ENCODE data around the gene PPP2R2C. TPM values are rescaled to one million over a fixed set of nuclear protein-coding genes. Genes with fewer than 3 reads are reported as not detected.

Gene PPP2R2C
- total RNA-seq, 1 donor from 2014 or later: 0.60 TPM

DNA sequence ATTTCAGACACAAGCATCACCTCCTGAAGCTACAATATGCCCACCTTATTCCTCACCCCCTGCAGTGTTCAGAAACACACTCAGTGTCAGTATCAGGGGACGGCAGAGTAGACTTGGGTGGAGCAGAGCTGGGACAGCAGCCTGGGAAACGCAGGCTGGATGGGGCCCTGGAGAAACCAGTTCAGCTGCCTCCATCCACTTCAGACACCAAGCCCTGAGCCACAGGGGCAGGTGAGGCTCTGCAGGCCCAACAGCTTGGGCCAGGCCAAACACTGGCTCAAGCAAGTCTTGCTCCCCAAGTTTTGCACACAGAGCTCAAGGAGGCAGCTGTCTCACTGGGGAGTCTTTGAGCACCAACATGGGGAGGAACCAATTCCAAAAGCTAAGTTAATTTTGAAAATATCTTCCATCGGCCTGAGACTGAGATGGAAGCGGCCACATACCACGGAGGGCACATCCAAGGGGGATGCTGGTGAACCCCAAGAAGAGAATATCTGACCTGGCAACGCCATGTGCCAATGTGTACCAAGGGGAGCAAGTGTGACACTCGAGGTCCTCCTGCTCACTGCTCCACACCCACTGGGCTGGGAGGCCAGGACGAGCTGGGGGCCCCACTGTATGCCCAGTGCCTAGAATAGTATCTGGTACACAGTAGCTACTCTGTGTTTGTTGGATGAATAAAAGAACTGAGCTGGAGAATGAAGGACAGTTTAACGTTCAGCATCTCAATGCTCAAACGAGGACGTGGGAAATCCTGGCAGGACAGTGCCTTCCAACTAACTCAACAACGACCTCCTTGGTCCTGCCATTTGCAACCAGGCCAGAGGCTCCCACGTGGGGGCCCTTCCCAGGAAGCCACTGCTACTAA is 45.6 kb downstream of the PPP2R2C start:
- DNase-seq (ENCODE audit: low read depth in 2 of 2): no peak

DNA sequence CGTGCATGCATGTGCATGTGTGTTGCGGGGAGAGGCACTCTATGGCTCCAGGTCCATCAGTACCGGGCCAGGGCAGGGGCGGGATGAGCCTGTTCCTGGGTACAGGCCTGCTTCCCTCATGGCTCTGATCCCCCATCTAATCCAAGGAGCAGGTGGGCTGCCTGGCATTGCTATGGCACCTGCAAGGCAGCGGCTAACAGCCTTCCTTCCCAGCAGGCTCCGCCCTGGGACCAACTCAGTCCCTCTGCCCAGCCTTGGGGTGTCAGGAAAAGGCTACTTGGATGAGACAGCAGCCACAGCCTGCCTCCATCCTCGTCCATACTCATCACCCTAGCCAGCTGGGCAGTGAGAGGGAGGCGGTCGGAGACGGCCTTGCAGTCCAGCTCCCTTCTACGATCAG is 46.5 kb downstream of the PPP2R2C start:
- no peak for DNase-seq (ENCODE audit: low read depth in 2 of 2)

DNA sequence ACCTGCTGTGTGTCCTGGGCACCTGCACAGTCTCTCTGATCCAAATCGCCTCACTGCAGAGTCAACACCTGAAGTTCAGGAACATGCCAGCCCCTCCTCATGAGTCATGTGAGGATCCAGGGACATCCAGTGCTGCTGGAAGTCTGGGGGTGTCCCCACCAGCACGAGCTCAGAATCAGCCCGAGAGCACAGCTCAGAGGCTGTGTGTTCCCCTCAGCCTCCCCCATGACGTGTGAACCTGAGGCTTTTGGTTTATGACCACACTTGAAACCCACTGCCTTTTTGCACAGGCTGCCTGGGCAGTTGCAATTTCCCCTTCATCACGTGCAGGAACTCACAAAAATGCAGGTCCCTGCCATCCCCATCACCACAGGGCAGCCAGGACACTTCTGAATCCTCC is 47.1 kb downstream of the PPP2R2C start:
- no peak for DNase-seq (ENCODE audit: low read depth in 2 of 2)

DNA sequence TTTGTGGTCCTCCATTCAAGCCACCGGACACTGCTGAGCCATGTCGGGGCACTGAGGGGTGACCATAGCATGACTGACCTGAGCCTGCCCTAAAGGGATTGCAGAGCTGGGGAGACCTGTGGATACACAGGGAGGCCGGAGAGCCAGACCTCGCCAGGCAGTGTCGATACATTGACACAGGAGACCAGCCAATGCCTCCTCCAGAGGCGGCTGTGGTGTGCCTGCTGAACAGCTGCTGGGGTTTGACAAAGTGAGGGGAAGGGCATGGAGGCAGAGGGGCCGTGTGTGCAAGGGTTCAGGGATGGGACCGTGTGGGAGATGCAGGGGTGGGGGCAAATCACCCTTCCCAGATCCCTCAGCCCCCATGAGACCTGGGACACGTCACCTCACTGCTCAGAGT is 48.0 kb downstream of the PPP2R2C start:
- no peak for DNase-seq (ENCODE audit: low read depth in 2 of 2)

DNA sequence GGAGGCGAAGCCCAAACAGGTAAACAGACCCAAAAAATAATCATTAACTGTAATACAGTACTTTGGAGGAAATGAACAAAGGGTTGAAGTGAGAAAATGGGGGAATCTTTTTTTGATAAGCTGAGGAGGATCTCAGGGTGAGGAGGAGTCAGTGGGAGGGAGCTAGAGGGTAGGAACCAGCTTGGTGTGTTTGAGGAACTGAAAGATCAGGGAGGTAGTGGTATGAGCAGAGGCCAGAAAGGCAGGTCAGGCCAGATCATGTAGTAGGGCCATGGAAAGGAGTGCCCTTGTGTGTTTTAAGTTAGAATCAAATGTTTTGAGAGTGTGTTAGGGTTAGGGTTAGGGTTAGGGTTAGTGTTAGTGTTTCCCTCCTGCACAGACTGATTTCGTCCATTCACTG is 48.8 kb downstream of the PPP2R2C start:
- DNase-seq (ENCODE audit: low read depth in 2 of 2): no peak

DNA sequence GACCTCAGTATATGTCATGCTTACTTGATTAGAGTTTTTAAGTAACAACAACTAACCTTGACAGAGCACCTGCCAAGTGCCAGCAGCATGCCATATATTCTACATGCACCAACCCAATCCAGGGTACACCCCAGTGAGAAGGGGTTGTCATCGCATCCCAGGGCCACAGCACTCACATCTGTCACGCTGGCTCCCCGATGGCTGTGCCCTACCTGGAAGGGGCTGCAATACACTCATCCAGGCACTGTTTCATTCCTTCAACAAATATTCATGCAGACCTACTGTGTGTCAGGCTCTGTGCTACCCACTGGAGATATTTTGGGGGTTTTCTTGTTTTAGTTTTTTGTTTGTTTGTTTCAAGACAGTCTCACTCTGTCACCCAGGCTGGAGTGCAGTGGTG is 49.5 kb downstream of the PPP2R2C start:
- no peak for DNase-seq (ENCODE audit: low read depth in 2 of 2)

DNA sequence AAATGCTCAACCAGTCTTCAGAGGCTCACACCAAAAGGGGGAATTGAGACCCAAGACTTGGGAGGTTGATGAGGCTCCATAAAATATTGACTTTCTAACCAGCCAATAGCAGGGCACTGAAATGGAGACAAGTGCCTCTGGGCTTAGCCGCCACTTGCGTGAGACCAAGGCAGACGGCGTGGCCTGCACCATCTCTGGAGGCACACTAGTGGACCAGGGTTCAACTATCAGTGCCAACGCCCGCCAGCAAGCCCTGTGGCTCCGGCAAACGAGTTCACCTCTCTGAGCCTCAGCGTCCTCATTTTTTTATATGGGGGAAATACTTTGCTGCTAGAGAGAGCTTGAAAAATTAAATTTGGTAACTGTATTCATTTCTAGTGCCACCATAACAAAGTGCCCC is 50.3 kb downstream of the PPP2R2C start:
- no peak for DNase-seq (ENCODE audit: low read depth in 2 of 2)

DNA sequence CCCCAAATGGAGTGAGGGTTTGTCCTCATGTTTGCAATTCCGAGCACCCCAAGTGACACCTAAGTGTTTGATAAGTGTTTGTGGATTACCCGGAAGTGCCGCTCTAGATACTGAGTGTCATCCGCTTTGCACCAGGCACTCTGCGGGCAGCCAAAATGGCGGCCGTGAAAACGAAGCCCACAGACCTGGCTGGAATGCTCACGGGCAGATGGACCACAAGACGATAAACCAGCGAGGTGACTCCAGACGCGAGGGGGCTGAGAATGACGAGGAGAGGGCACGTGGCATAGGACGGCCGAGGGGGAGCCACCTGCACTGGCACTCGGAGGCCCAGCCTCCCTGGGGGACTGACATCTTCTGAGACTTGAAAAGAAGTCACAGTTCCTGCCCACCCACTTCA is 51.0 kb downstream of the PPP2R2C start:
- DNase-seq (ENCODE audit: low read depth in 2 of 2): no peak

DNA sequence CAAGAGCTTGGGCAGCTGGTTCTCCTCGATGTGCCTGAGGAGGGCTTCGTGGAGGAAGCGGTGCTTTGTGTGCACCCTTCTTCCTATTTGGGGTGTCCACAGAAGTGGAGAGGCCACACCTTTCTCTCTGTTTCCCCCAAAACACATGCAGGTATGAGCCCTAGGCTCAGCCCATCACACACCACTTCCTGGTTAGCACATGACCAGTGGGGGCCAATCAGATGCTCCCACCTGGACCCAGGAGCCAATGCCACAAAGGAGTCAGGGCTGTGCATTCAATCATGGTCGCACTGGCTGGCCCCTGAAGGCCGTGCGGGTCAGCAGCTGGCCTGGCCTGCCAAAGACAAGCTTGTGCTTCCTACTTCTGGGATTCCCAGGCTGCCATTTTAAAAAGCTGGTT is 51.4 kb downstream of the PPP2R2C start:
- DNase-seq (ENCODE audit: low read depth in 2 of 2): no peak

DNA sequence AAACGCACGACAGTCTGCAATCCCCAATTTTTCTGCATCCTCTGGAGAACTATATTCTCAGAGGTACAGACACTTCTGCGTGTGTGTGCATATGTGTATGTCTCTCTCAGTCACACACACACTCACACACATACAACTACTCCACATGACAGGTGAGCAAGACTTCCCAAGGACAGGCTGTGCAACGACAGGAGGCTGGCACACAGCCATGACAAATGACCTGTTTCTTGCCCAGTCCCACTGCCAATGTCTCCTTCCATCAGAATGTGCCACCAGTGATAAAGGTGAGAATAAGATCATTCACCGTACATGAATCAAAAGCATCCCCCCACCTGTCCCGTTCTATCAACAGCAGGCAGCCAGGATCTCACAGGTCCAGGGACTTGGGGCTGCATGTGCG is 52.4 kb downstream of the PPP2R2C start:
- no peak for DNase-seq (ENCODE audit: low read depth in 2 of 2)

DNA sequence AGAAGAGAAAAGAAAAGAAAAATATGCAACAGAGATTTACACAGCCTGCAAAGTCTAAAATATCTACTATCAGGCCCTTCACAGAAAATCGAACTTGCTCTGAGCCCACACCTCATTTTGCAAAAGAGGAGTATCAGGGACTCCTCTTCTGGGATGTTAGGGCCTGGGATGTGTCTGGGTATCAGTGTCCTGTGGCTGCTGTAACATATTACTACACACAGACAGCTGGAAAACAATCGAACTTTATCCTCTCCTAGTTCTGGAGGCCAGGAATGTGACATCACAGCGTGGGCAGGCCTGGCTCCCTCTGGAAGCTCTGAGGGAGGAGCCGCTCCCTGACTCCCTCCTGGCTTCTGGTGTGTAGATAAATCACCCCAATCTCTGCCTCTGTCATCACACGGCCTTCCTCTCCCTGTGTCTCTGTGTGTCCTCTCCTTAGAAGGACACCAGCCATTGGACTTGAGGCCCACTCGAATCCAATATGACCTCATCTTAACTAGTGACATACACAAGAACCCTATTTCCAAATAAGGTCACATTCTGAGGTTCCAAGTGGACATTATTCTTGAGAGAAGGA is 52.9 kb downstream of the PPP2R2C start:
- DNase-seq (ENCODE audit: low read depth in 2 of 2): no peak

DNA sequence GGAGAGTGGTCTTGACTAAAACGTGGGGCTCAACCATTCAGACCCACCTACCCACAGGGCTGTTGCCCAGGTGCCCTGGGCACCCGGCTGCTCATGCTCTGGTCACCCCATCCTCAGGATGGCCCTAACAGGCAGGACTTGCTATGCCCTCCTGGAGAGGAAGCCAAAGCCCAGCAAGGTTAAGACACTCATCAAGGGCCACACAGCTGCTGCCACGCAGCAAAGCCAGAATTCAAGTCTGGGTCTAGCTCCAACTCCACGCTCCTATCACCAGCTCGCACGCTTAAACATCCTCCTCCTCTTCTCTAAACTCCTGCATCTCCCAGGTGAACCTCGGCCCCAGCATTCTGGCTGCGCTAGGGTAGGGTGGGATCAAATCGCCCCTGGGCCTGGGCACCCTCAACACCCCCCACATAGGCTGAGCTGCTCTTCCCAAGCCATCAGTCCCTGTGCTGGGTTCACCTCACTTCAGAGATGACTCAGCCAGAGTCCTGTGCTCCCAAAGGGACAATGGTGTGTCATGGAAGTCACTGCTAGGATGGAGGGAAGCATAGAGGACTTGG is 54.1 kb downstream of the PPP2R2C start:
- DNase-seq (ENCODE audit: low read depth in 2 of 2): no peak

DNA sequence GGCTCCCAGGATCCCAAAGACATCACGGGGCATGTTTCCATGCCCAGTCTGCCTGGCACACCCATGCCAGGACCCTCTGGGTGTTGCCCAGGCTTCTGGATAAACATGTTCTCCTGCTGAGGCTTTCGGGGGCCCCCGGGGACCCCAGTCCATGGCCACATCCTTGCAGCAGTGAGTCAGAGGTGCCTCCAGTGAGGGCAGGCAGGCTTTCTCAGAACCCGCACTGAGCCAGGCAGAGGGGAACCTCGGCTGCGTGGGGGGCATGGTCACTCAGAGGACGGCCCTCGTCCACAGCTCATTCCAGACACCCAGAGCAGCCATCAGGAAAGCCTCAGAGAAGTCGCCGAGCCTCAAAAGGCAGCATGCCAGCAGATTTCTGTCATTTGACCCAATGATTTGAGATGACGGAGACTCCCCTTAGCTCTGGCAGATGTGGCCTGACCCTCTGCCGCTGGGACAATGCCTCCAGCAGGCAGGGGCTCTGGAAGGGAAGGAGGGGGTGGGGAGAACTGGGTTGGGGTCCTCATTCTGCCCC is 54.8 kb downstream of the PPP2R2C start:
- no peak for DNase-seq (ENCODE audit: low read depth in 2 of 2)

DNA sequence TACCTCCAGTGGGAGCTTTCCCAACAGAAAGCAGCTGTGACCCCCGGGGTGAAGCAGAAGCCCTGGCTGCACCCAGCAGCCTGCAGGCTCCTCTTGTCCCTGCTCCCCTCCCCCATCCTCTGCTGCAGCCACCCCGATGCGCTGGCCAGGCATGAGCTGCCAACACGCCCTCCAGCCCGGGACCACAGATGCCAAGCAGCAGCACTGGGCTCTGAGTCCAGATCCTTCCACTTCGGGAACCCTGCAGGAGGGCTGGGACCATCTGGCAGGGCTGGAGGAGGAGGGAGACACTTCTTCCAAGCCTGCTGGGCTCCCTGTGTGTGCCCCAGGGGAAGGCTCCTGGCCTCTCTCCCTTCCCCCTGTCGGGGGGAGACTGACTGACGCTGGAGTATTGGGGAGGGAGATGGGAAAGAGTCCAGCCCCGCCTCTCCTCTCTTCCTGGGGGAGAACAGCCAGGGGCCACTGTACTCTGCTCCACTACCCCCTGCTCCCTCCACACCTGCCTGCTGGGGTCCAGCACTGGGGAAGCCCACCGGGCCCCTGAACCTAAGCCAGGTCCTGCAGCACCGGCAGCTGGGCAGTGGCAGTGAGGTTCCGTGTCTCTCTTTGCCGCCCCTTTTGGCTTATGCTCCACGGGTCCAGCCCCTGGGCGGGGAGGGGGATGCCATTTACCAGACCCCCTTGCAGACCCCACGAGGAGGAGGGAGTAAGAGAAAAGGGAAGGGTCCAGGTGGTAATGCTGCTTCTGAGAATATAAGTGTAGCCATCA is 55.7 kb downstream of the PPP2R2C start:
- no peak for DNase-seq (ENCODE audit: low read depth in 2 of 2)

DNA sequence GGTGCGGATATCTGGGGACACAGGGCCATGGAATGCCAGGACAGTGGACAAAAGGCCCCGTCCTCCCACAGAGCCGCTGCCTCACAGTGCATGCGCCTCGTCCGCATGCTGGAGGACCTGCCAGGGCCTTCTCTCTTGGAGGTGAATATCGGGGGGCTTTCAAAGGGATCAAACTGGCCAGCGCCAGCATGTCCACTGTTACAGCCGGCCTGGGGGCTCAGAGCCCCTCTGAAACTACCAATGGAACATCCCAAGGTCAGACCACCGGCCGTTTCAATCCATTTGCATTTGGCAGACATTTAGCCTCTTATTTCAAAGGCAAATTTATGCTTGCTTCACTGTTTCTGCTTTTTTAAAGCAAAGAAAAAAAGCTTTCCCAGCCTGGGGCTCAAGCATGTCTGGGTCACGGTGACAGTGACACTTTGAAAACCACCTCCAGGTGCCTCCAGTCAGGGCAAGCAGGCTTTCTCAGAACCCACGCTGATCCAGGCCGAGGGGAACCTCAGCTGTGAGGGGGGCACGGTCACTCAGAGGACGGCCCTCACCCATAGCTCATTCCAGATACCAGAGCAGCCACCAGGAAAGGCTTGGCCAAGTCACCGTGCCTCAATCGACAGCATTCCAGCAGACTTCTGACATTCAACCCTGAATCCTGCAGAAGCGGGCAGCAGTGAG is 57.2 kb downstream of the PPP2R2C start:
- DNase-seq (ENCODE audit: low read depth in 2 of 2): no peak

DNA sequence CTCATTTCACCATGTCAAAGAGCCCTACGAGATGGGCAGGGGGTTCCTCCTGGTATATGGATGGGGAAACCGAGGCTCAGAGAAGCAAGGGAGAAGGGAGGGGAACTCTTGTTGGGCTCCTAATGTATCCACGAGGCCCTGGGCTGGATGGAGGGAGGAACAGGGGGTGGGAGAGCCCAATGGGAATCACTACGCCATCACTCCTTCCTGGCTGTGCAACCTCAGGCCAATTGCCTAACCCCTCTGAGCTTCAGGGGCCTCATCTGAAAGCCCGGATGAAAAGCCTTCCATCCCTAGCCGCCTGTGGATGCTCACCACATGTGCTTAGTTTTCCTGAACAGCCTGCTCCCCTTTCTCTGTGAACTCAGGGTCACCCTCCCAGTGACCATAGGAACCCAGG is 57.8 kb downstream of the PPP2R2C start:
- DNase-seq (ENCODE audit: low read depth in 2 of 2): no peak

DNA sequence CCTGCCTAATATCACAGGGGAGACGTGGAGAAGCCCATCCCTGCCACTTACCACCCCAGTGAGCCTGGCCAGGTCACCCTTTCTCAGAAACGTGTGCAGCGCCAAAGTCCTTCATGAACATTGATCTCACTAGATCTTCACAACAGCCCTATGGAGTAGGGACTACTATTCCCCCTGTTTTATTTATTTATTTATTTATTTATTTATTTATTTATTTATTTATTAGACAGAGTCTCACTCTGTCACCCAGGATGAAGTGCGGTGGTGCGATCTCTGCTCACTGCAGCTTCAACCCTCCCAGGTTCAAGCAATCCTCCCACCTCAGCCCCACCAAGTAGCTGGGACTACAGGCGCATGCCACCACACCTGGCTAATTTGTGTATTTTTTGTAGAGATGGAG is 61.8 kb downstream of the PPP2R2C start:
- DNase-seq (ENCODE audit: low read depth in 2 of 2): no peak

DNA sequence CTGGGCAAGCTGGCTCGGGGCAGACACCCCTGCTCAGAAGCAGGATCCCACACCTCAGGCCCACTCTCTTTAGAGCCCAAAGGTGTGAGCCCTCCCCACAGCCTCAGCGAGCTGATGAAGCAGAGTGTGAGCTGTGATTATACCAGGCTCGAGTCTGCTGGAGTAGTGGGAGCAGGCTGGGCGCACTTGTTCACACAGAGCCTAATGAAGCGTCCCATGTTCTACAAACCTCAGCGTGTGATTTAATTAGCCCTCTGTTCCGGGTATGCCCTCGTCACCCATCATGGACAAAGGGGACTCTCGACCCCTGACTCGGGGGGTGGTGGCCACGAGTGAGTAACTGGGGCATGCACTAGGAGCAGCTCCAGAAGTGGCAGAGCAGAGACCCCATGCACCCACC is 62.3 kb downstream of the PPP2R2C start:
- no peak for DNase-seq (ENCODE audit: low read depth in 2 of 2)

DNA sequence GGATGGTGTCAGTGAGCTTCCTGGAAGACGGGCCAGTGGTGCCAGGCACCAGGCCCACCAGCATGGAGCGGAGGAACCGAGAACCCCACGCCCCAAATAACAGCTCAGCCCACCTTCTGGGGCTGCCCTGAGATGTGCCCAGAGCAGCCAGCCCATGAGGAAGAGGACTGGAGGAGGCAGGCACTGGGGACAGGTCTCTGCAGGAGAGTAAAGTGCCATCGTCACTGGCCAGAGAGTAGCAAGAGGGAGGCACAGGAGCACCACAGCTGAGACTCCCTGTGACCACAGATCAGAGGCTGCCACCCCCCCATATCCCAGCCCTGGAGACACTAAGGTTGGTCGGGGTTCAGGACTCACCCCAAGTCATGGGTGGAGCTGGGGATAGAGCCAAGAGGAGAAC is 63.0 kb downstream of the PPP2R2C start:
- DNase-seq (ENCODE audit: low read depth in 2 of 2): no peak

DNA sequence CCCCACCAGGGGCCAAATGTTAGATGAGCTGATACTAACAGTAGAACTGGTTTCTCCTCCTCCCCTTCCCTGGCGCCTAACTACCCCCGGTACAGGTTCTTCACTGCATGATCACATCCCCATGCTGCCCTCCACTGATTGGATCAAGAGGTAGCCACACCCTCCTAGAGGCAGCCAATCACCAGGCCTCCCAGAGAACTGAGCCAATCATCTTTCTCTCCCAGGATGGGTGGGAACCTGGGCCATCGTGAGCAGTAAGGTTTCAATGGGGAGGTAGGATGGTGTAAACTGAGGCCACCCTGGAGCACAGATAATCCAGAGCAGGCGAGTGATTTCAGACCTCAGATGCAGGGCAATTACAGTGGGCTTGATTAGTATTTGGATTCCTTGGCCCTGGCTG is 64.2 kb downstream of the PPP2R2C start:
- DNase-seq (ENCODE audit: low read depth in 2 of 2): no peak

DNA sequence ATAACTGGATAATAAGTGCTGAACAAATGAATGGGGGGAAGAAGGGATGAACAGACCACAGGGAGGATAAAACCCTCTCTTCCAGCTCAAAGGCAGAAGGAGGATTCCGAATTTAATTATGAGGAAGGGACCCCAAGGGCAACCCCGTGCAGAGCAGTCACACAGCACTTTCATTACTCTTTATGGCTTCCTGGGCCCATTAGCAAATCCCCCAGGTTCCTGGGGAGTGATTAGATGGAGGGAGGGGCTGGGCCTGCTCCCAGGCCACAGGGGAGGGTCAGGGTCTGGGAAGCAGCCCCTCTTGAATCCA is 67.1 kb downstream of the PPP2R2C start:
- no peak for DNase-seq (ENCODE audit: low read depth in 2 of 2)
